GM10248 (cell line): ENCODE data around the gene SNURF.

Experiments
- CTCF ChIA-PET: fragments of 300-600 bp; sonication (Branson Sonifier 250); formaldehyde crosslinking; extraction: SDS; loops from one replicate; lab custom pipeline; 2021; ENCODE audit warnings: antibody characterized with exemption; lab: Yijun Ruan, JAX
- POLR2A ChIA-PET: fragments of 350-650 bp; sonication (Branson Sonifier 250); formaldehyde crosslinking; extraction: SDS; loops from one replicate; lab custom pipeline; 2020; ENCODE audit warnings: antibody characterized with exemption; lab: Yijun Ruan, JAX
- DNase-seq: peaks from one replicate; pipeline ENCODE4 v3.0.0; 2012; ENCODE audit errors: extremely low spot score
- CTCF ChIP-seq: IDR thresholded peaks from 2 replicates; pipeline ENCODE4 v1.5.1; 2012; ENCODE audit warnings: mild to moderate bottlenecking, low read depth; ENCODE audit errors: extremely low read depth, missing control alignments, control extremely low read depth

The SNURF gene

GRCh38 chr15:24985224-24985623 is 30.4 kb downstream of the SNURF start:
- TF ChIP-seq CTCF: no peak
- DNase-seq: no peak
- ChIA-PET CTCF (no interaction called here), POLR2A (no interaction called here)

- DNase-seq: no peak
- TF ChIP-seq CTCF: no peak
- CTCF ChIA-PET: no interaction called here
- POLR2A ChIA-PET: no interaction called here
These were observed 31.9 kb downstream of the SNURF start for GRCh38 chr15:24986653-24987052.
